Brain microvascular endothelial cell (primary cell): ENCODE results near the gene MAP2K5.

Source experiments
- DNase-seq: peaks from one replicate; pipeline ENCODE4 v3.0.0-alpha.2; 2020
- H3K27ac ChIP-seq: fragments of 250-450 bp; sonication (Bioruptor Pico); 2 replicates; pipeline ENCODE4 v1.5.1; 2020; ENCODE audit warnings: mild to moderate bottlenecking, moderate library complexity
- H3K27me3 ChIP-seq: fragments of 250-450 bp; sonication (Bioruptor Pico); replicated peaks from 2 replicates; pipeline ENCODE4 v1.5.1; 2020; ENCODE audit warnings: mild to moderate bottlenecking
- H3K36me3 ChIP-seq: fragments of 250-450 bp; sonication (Bioruptor Pico); replicated peaks from 2 replicates; pipeline ENCODE4 v1.5.1; 2020; ENCODE audit warnings: mild to moderate bottlenecking
- H3K4me3 ChIP-seq: 2 replicates; pipeline ENCODE4 v1.5.1; 2011; ENCODE audit warnings: low read depth, mild to moderate bottlenecking, control low read depth, low read length, moderate library complexity
- in situ Hi-C: cut with HindIII; loops from 2 replicates; pipeline ENCODE4 v1.10.0; 2017; ENCODE audit warnings: low sequenced_read_pairs, low pct_ligation_motif_present
- TF ChIP-seq, protein P1 (sequence below): IDR thresholded peaks from 2 replicates; pipeline ENCODE4 v1.5.1; 2011; ENCODE audit warnings: low read depth, mild to moderate bottlenecking, moderate library complexity, low read length, control low read depth, inconsistent platforms; ENCODE audit errors: missing control alignments

Gene MAP2K5

GRCh38 chr15:67542420-67543347 is at the start of gene MAP2K5:
Gene MAP2K5, plus strand, starts transcription at chr15:67542703. Its CDS starts 633 bp downstream, at chr15:67543336.
- TF ChIP-seq, protein P1, sequence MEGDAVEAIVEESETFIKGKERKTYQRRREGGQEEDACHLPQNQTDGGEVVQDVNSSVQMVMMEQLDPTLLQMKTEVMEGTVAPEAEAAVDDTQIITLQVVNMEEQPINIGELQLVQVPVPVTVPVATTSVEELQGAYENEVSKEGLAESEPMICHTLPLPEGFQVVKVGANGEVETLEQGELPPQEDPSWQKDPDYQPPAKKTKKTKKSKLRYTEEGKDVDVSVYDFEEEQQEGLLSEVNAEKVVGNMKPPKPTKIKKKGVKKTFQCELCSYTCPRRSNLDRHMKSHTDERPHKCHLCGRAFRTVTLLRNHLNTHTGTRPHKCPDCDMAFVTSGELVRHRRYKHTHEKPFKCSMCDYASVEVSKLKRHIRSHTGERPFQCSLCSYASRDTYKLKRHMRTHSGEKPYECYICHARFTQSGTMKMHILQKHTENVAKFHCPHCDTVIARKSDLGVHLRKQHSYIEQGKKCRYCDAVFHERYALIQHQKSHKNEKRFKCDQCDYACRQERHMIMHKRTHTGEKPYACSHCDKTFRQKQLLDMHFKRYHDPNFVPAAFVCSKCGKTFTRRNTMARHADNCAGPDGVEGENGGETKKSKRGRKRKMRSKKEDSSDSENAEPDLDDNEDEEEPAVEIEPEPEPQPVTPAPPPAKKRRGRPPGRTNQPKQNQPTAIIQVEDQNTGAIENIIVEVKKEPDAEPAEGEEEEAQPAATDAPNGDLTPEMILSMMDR: no peak
- Histone ChIP-seq H3K36me3 (no peaks in the 10 kb centered on the region), H3K4me3 (peak within 1 kb of the TSS; percentile 90), H3K27me3 (no peaks in the 10 kb centered on the region), H3K27ac (peak within 1 kb of the TSS; percentile 67)
- in situ Hi-C loops: no loop called here
- peak; percentile 52 for DNase-seq

DNA sequence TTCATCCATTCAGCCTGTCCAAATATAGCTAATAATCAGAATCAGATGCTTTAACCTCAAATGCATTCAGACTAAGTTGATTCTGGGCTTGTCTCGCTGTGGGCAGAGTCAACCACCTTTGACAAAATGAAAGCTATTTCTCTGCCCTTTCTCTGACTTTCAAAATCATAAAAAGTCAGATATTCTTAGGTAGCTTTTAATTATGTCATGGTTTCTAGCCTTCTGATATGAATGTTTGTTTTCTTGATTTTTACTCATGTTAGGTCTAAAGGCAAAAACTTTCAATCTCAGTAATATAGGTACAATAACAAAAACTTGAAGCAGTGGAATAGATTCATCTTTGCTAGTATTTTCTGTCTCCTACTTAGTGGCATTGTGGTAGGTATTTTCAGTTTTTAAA is 46.9 kb upstream of the MAP2K5 start:
- no peaks in the 10 kb centered on the region for H3K36me3 ChIP-seq
- in situ Hi-C loops: no loop called here
- no peak for DNase-seq
- H3K27ac ChIP-seq: no peak overlapping the region
- TF ChIP-seq, protein P1: no peak
- H3K4me3 ChIP-seq: no peak overlapping the region
- H3K27me3 ChIP-seq: no peaks in the 10 kb centered on the region

DNA sequence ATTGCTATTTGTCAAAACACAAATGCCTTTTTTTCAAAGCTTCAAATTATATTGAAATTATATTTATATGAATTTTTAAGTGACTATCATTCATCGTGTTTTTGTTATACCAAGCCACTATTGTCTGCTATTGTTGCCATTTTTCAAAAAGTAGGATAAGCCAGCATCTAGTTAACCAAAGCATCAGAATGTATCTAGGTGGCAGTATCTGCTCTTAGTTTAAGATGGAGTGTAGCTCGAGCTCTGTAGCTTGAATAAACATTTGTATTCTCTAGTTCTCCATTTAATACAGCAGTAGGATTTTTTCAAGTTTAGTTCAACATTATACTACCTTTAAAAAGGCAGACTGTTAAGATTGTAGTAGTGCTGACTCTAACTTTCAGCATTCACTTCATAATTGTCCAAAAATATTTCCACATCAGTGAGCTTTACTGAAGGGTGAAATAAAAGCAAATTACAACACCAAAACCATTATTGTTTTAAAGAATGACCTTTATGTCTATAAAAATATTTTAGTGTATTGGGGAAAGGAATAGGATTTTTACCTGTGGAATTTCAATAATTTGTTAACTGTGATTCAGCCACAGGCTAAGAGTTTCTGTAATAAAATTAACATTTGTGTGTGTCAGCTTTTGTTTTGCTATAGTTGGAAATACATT is 41.2 kb upstream of the MAP2K5 start:
- no peak for DNase-seq
- no peak overlapping the region for H3K27ac ChIP-seq
- TF ChIP-seq, protein P1: peak; percentile 37
- in situ Hi-C loops: no loop called here
- H3K4me3 ChIP-seq: no peak overlapping the region
- no peaks in the 10 kb centered on the region for H3K27me3 ChIP-seq
- H3K36me3 ChIP-seq: no peaks in the 10 kb centered on the region

DNA sequence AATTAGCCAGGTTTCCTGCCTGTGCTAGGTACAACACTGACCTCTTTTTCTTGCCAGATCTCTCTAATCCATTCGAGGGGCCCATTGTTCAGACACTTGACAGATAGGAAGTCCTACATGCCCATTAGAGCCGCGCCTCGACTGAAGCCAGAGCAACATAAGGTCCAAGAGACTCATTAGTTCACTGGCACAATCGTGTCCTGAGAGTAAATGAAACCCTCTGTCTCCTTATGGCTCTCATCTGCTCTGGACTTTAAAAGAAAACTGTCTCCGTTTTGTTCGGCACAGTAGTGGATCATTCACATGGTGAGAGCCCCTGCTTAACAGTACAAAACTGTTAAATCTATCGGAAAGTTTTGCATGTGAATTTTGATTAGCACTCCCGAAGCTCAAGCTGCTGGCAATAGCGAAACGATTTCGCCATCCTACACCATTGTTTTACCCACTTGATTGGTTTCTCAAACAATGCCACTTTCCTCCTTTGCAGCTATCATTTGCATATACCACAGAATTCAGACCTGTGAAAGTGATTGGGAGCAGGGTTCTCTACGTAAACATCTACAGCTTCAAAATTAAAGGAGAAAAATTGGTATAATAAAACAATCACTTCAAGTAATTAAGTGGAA is 40.6 kb upstream of the MAP2K5 start:
- H3K4me3 ChIP-seq: no peak overlapping the region
- no peak overlapping the region for H3K27ac ChIP-seq
- H3K27me3 ChIP-seq: no peaks in the 10 kb centered on the region
- H3K36me3 ChIP-seq: no peaks in the 10 kb centered on the region
- DNase-seq: no peak
- TF ChIP-seq, protein P1: no peak
- in situ Hi-C loops: no loop called here

GRCh38 chr15:67504056-67504455 is 38.4 kb upstream of the MAP2K5 start:
- no peaks in the 10 kb centered on the region for H3K27me3 ChIP-seq
- no peak overlapping the region for H3K4me3 ChIP-seq
- no peak overlapping the region for H3K27ac ChIP-seq
- no peak for DNase-seq
- H3K36me3 ChIP-seq: no peaks in the 10 kb centered on the region
- in situ Hi-C loops: no loop called here
- TF ChIP-seq, protein P1: no peak
